ENCODE measurements around the gene GCN1.

Gene GCN1

GRCh38 chr12:120142231-120142877 is 52.2 kb downstream of the GCN1 start:
- no peak for DNase-seq (ENCODE audit: low read depth in 2 of 2)

- no peak for DNase-seq (ENCODE audit: low read depth in 2 of 2)
Observed at GRCh38 chr12:120141336-120141735, 53.2 kb downstream of the GCN1 start.

GRCh38 chr12:120140603-120141002 is 53.9 kb downstream of the GCN1 start:
- DNase-seq (ENCODE audit: low read depth in 2 of 2) = no peak

GRCh38 chr12:120139958-120140357 is 54.6 kb downstream of the GCN1 start:
- DNase-seq (ENCODE audit: low read depth in 2 of 2) = no peak

- no peak for DNase-seq (ENCODE audit: low read depth in 2 of 2)
Observed at GRCh38 chr12:120138366-120138765, 56.1 kb downstream of the GCN1 start.

GRCh38 chr12:120137833-120138232 is 56.7 kb downstream of the GCN1 start:
- no peak for DNase-seq (ENCODE audit: low read depth in 2 of 2)

GRCh38 chr12:120136093-120136770 is 58.3 kb downstream of the GCN1 start:
- no peak for DNase-seq (ENCODE audit: low read depth in 2 of 2)

- DNase-seq (ENCODE audit: low read depth in 2 of 2) = no peak
Observed at GRCh38 chr12:120134307-120134980, 60.1 kb downstream of the GCN1 start.

GRCh38 chr12:120132863-120133385 is 61.6 kb downstream of the GCN1 start:
- DNase-seq (ENCODE audit: low read depth in 2 of 2) = no peak

- DNase-seq (ENCODE audit: low read depth in 2 of 2) = no peak
Observed at GRCh38 chr12:120132054-120132836, 62.3 kb downstream of the GCN1 start.

GRCh38 chr12:120131116-120131515 is 63.4 kb downstream of the GCN1 start:
- no peak for DNase-seq (ENCODE audit: low read depth in 2 of 2)

GRCh38 chr12:120130011-120130410 is 64.5 kb downstream of the GCN1 start:
- DNase-seq (ENCODE audit: low read depth in 2 of 2) = no peak

- peak in 1 of 2 donors; percentile 16 for DNase-seq (ENCODE audit: low read depth in 2 of 2)
Observed at GRCh38 chr12:120126635-120127005, 67.9 kb downstream of the GCN1 start.

- no peak for DNase-seq (ENCODE audit: low read depth in 2 of 2)
Observed at GRCh38 chr12:120125792-120126634, 68.5 kb downstream of the GCN1 start.

- no peak for DNase-seq (ENCODE audit: low read depth in 2 of 2)
Observed at GRCh38 chr12:120125029-120125428, 69.5 kb downstream of the GCN1 start.

GRCh38 chr12:120121766-120122293 is 72.7 kb downstream of the GCN1 start:
- DNase-seq (ENCODE audit: low read depth in 2 of 2) = no peak

GRCh38 chr12:120121343-120121742 is 73.2 kb downstream of the GCN1 start:
- DNase-seq (ENCODE audit: low read depth in 2 of 2) = no peak

- DNase-seq (ENCODE audit: low read depth in 2 of 2) = peak in 1 of 2 donors; percentile 40
Observed at GRCh38 chr12:120119271-120119973, 75.1 kb downstream of the GCN1 start.

- DNase-seq (ENCODE audit: low read depth in 2 of 2) = no peak
Observed at GRCh38 chr12:120118321-120119061, 76.0 kb downstream of the GCN1 start.

- no peak for DNase-seq (ENCODE audit: low read depth in 2 of 2)
Observed at GRCh38 chr12:120117961-120118320, 76.6 kb downstream of the GCN1 start.
